Colonic mucosa (tissue), 4 donors: ENCODE results near the gene KDM4C. TPM values are rescaled to one million over a fixed set of nuclear protein-coding genes. Genes with fewer than 3 reads are reported as not detected.

Experiments used
- DNase-seq: peaks from one replicate; pipeline ENCODE4 v3.0.0-alpha.2; 2020
- H3K27ac ChIP-seq: fragments of 200-600 bp; one replicate; pipeline ENCODE4 v1.8.0; 2021
- H3K27me3 ChIP-seq: fragments of 200-600 bp; one replicate; pipeline ENCODE4 v1.8.0; 2021
- H3K36me3 ChIP-seq: fragments of 200-600 bp; one replicate; pipeline ENCODE4 v1.8.0; 2021
- H3K4me1 ChIP-seq: fragments of 200-600 bp; one replicate; pipeline ENCODE4 v1.8.0; 2021; ENCODE audit warnings: mild to moderate bottlenecking
- H3K4me3 ChIP-seq: fragments of 200-600 bp; one replicate; pipeline ENCODE4 v1.8.0; 2021
- H3K9ac ChIP-seq, 2 donors: one replicate each; pipeline ENCODE4 v1.7.0; 2013; ENCODE audit warnings: control low read depth in 2 of 2, low read depth in 2 of 2, low read length in 2 of 2
- H3K9me3 ChIP-seq: fragments of 200-600 bp; one replicate; pipeline ENCODE4 v1.8.0; 2021
- intact Hi-C: fragments of 100-400 bp; cut with DNase I; formaldehyde crosslinking; loops from one replicate; pipeline ENCODE4 v1.14.1; 2022
- total RNA-seq, 2 donors: library from RNA; stranded (reverse); fragmentation: NEBNext Ultra II Directional in 1 of 2; extraction: Animal tissue kit (Norgen Biotek cat#: 25700) in 1 of 2; gene quantifications; one replicate each; pipeline ENCODE4 v1.2.1, GENCODE V29; 2021
- TF ChIP-seq, protein P1 (sequence below): fragments of 200-600 bp; IDR thresholded peaks from one replicate; pipeline ENCODE4 v1.8.0; 2022; ENCODE audit warnings: antibody characterized with exemption, mild to moderate bottlenecking
- donor health status: healthy.
- donor health status: DM: no; HTN: no; CAD: no.
- donor health status: DM: no; HTN: no; CAD: no.

The KDM4C gene
- total RNA-seq, 2 donors from 2014 or later = 37.3 to 42.0 TPM

DNA sequence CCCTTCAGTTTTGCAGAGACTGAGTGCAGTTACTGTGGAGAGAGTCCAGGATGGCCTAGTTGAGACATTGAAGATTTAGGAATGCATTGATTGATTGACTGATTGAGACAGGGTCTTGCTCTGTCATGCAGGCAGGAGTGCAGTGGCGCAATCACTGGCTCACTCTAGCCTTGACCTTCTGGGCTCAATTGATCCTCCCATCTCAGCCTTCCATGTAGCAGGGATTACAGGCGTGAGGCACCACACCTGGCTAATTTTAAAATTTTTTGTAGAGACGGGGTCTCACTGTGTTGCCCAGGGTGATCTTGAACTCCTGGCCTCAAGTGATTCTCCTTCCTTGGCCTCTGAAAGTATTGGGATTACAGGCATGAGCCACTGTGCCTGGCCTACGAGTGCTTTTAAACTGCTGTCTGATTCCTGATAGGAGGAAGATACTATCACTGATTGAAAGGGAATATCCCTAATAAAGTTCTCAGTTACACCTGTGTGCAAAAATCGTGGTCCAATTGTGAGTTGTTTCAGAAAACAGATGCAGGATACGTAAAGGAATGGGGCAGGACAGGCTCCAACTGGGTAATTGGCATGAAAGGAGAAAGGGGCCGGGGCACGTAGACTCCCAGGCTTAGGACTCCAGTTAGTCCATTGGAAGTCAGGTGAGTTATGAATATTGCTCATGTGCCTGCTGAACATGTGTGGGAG, 87.5 kb downstream of the KDM4C start:
- no peaks in the 10 kb centered on the region for H3K27me3 ChIP-seq
- no peaks in the 10 kb centered on the region for H3K9me3 ChIP-seq
- H3K9ac ChIP-seq = no peak overlapping the region
- TF ChIP-seq, protein P1, sequence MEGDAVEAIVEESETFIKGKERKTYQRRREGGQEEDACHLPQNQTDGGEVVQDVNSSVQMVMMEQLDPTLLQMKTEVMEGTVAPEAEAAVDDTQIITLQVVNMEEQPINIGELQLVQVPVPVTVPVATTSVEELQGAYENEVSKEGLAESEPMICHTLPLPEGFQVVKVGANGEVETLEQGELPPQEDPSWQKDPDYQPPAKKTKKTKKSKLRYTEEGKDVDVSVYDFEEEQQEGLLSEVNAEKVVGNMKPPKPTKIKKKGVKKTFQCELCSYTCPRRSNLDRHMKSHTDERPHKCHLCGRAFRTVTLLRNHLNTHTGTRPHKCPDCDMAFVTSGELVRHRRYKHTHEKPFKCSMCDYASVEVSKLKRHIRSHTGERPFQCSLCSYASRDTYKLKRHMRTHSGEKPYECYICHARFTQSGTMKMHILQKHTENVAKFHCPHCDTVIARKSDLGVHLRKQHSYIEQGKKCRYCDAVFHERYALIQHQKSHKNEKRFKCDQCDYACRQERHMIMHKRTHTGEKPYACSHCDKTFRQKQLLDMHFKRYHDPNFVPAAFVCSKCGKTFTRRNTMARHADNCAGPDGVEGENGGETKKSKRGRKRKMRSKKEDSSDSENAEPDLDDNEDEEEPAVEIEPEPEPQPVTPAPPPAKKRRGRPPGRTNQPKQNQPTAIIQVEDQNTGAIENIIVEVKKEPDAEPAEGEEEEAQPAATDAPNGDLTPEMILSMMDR = no peak
- intact Hi-C loops = no loop called here
- no peaks in the 10 kb centered on the region for H3K36me3 ChIP-seq
- no peaks in the 10 kb centered on the region for H3K4me1 ChIP-seq
- no peak overlapping the region for H3K4me3 ChIP-seq
- H3K27ac ChIP-seq = no peak overlapping the region
- no peak for DNase-seq

DNA sequence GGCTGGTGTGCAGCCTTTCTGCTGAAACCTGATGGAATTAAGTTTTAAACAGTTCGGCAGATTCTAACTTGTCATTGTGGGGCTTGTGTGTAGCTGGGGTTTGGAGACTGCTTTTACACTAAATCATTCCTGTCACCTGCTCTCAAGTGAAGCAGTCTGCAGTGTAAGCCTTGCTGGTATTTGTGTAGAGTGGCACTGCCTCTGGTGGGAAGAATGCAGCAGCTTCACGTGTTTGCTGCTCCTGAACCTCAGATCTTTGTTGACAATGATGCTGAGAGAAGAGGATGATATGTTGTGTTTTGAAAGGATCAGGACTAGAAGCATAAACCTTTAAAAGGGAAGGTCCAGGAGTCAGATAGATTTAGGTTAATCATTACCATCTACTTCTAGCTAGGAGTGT, 88.1 kb downstream of the KDM4C start:
- DNase-seq = no peak
- Histone ChIP-seq H3K9ac (no peak overlapping the region), H3K9me3 (no peaks in the 10 kb centered on the region), H3K27me3 (no peaks in the 10 kb centered on the region), H3K36me3 (no peaks in the 10 kb centered on the region), H3K27ac (no peak overlapping the region), H3K4me3 (no peak overlapping the region), H3K4me1 (no peaks in the 10 kb centered on the region)
- intact Hi-C loops = no loop called here
- TF ChIP-seq, protein P1 = no peak

DNA sequence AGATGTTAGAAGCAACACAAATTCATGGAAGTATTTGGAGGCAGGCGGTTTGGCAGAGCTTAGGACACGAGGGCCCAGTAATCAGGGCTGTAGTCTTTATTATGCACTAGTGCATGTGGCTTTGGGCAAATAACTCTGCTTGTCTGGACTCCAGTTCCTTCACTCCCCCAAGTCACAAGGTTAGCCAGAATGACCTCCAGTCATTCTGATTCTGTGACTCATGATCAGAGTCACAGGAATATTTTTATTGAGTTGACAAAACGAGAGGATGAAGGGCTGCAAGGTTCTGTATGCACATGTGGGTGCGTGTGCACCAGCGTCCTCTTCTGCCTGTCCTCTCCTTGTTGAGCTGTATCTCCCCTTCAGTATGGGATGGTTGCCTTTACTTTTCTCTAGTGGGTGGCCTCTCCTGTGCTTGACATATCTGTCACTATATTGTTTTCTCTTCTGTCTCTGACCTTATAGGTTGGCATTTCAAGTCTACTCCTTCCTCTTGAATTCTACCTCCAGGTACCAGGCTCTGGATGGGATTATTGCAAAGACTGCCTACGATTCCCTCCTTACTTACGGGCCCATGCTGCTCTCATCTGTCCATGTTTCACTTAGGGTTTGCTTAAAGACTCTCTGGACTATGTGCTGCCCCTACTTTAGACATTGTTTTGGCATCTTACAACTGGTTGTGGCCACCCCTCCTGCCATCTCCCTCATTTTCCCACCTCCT, 94.6 kb downstream of the KDM4C start:
- H3K4me1 ChIP-seq = no peaks in the 10 kb centered on the region
- H3K27me3 ChIP-seq = no peaks in the 10 kb centered on the region
- intact Hi-C loops = no loop called here
- no peaks in the 10 kb centered on the region for H3K36me3 ChIP-seq
- TF ChIP-seq, protein P1 = no peak
- H3K9me3 ChIP-seq = no peaks in the 10 kb centered on the region
- no peak overlapping the region for H3K27ac ChIP-seq
- no peak overlapping the region for H3K4me3 ChIP-seq
- no peak for DNase-seq
- H3K9ac ChIP-seq = no peak overlapping the region

DNA sequence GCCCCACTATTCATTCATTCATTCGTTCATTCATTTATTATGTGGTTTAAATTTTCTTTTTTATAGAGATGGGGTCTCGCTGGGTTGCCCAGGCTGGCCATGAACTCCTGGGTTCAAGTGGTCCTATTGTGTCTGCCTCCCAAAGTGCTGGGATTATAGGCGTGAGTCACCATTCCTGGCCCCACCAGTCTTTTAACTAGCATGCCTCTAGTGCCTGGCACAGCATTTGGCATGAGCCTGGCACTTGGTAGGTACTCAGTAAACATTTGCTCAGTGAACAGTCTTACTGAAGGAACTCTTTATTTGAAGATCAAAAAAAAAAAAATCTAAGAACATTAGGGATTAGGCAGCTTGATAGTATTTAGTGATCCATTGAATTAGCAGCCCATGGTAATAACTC, 98.1 kb downstream of the KDM4C start:
- no peak for DNase-seq
- intact Hi-C loops = no loop called here
- Histone ChIP-seq H3K36me3 (no peaks in the 10 kb centered on the region), H3K4me1 (no peaks in the 10 kb centered on the region), H3K9ac (no peak overlapping the region), H3K27me3 (no peaks in the 10 kb centered on the region), H3K27ac (no peak overlapping the region), H3K9me3 (no peaks in the 10 kb centered on the region), H3K4me3 (no peak overlapping the region)
- TF ChIP-seq, protein P1 = no peak

DNA sequence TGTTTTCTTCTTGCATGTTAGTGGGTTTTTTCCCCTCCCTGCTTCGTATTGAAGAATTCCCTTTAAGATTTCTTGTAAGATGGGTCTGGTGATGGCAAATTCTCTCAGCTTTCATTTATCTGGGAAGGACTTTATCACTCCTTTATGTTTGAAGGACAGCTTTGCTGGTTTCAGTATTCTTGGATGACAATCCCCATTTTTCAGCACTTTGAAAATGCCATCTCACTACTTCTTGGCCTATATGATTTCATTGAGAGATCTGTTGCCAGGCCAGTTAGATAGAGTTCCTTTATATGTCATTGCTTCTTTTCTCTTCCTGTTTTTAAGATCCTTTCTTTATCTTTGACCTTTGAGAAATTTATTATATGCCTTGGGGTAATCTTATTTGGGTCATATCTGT, 106.3 kb downstream of the KDM4C start:
- TF ChIP-seq, protein P1 = no peak
- Histone ChIP-seq H3K27me3 (no peaks in the 10 kb centered on the region), H3K27ac (no peak overlapping the region), H3K4me3 (no peak overlapping the region), H3K36me3 (no peaks in the 10 kb centered on the region), H3K9ac (no peak overlapping the region), H3K4me1 (no peaks in the 10 kb centered on the region), H3K9me3 (no peaks in the 10 kb centered on the region)
- intact Hi-C loops = no loop called here
- no peak for DNase-seq
